CD4-positive, alpha-beta T cell treated with Interleukin-6 at 100 ng/mL for 8 hours (primary cell): ENCODE data around the gene SH3PXD2A.
"Not testable (repeated sequence)": the region's sequence is repeated elsewhere in the genome, so short reads cannot be mapped to it uniquely, and the experiment has no call there.

Experiments
- DNase-seq: peaks from one replicate; pipeline ENCODE4 v3.0.0-alpha.2; 2020; ENCODE audit warnings: mixed read lengths, low spot score

Gene SH3PXD2A

GRCh38 chr10:103747193-103747865 is 108.0 kb downstream of the SH3PXD2A start:
- DNase-seq: no peak

GRCh38 chr10:103746598-103746997 is 108.8 kb downstream of the SH3PXD2A start:
- no peak for DNase-seq

- peak; percentile 61 for DNase-seq
These were observed 109.8 kb downstream of the SH3PXD2A start for GRCh38 chr10:103745341-103746247.

GRCh38 chr10:103742824-103743223 is 112.6 kb downstream of the SH3PXD2A start:
- no peak for DNase-seq

DNA sequence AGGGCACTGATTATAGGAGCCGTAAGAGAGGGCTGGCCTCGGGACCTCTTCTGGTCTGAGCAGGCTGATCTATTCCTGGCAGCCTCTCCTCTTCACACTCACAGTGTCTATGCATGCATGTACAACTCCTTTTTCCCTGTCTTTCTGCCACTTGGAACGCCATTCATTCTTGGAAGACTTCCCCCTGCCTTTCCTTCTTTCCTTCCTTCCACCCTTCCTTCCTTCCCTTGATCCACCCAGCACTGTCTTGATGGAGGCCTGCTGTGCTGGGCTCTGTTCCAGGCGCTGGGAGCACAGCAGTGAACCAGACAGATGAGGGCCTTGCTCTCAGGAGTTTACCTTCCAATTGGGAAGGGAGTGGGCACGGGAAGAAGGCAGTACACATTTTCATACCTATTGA is 114.8 kb downstream of the SH3PXD2A start:
- DNase-seq: no peak

DNA sequence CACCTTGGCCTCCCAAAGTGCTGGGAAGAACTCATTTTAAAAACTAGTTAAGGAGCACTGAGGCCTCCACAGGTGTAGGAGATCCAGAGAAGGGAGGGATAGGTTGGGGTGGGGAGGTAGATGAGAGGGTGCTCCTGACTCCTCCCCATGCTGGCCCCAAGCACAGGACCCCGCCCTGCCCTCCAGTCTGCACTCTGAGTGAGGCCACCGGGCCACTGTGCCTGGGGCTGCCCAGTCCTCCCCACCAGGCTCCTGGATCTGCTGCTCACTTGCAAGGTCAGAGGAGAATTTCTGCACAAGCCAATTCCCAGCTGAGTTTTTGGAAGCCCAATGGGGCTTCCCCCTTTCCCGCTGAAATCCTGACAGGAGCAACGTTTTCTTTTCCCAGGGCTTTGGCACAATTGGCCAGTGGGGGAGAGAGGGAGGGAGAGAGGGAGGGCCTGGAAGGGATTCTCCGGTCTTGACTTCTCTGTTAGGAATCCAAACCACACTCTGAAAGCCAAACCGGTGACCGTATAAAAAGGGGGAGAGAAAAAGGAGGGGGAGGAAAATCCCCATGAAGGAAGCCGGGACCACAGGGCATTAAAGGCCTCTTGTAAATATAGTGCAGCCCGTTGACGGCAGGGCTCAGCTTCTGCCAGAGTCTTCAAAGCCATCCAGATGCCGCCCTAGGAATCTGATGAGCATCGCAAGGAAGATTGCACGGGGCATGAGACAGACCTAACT is 116.2 kb downstream of the SH3PXD2A start:
- no peak for DNase-seq

- DNase-seq: no peak
These were observed 117.5 kb downstream of the SH3PXD2A start for GRCh38 chr10:103737735-103738367.

- DNase-seq: no peak
These were observed 118.6 kb downstream of the SH3PXD2A start for GRCh38 chr10:103736763-103737162.

GRCh38 chr10:103736044-103736443 is 119.3 kb downstream of the SH3PXD2A start:
- DNase-seq: no peak

GRCh38 chr10:103734731-103735130 is 120.6 kb downstream of the SH3PXD2A start:
- DNase-seq: no peak

- no peak for DNase-seq
These were observed 122.3 kb downstream of the SH3PXD2A start for GRCh38 chr10:103733045-103733419.

GRCh38 chr10:103732339-103733044 is 122.9 kb downstream of the SH3PXD2A start:
- no peak for DNase-seq

- DNase-seq: no peak
These were observed 123.6 kb downstream of the SH3PXD2A start for GRCh38 chr10:103731609-103732270.

GRCh38 chr10:103731026-103731425 is 124.3 kb downstream of the SH3PXD2A start:
- DNase-seq: not testable (repeated sequence)

DNA sequence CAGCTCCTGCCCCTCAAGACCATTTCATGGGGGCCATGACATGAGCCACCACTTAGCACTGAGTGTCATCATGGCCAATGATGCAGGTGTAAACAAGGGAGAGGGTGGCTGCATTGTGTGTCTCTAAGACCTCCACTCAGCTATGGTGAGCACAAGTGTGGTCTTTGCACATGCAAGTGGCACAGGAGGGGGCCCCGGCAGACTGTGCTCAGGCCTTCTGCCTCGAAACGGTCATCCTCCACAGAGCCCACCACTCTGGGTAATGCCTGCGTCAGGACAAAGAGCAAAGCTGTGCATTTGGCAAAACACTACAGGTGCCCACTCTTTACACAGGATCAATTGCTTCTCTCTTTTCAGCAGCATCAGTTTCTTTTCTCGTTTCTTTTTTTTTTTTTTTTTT is 125.5 kb downstream of the SH3PXD2A start:
- DNase-seq: no peak

DNA sequence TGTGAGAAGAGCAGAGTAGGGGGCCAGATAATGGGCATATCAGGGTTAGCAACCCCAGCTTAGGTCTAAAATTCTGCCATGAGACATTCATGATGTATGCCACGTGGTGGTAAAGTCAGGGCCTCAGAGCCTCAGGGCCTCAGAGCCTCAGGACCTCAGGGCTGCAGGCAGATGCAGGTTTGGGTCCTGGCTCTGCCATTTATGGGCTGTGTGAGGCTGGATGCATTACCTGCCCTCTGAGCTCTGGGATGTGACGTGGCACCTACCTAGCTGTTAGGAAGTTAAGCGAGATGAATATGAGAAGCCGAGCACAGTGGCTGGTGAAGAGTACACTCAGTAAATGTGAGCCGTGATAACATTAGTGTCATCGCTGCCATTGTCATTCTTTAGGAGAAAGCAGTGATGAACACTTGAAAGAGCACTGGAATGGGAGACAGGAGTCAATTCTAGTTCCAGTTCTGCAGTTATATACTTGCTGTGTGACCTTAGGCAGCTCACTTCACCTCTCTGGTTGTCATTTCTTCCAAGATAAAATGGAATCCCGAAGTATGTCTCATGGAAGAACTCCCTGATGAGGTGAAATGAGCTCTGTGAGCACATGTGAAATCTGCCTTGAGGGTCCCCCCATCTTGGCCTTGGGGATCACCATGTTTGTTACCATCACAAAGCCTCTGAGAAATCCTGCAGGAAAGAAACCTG is 127.2 kb downstream of the SH3PXD2A start:
- DNase-seq: no peak

- DNase-seq: no peak
These were observed 127.8 kb downstream of the SH3PXD2A start for GRCh38 chr10:103727546-103727963.

DNA sequence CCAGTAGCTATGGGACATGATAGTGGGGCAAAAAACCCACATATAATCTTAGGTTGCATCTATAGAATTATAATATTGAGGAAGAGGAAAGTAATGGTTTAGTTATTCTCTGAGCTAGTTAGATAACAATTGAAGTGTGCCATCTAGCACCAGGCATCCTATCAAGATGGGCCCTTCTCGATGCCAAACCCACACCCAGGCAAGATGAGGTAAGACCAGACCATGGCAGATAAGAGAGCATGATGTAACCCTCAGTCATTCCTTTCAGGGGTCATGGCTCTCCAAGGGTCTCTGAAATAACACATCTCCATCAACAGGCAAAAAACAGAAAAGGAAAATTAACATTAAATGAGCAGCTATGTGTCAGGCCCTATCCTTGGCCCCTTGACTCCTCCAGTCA is 128.7 kb downstream of the SH3PXD2A start:
- DNase-seq: no peak

DNA sequence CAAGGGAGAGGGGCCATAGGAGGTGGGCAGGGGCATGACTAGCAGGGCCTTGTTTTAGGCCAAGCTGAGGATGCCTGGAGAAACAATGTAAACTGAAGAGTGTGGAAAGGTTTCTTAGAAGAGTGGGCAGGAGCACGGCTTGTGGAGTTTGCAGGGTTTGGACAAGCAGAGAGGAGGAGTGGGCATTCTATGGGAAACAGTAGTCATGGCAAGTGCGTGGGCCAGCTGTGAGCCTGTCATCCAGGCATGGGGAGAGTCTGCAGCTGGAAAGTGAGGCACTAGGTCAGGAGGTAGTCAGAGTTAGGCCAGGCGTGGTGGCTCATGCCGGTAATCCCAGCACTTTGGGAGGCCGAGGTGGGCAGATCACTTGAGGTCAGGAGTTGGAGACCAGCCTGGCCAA is 130.1 kb downstream of the SH3PXD2A start:
- DNase-seq: no peak

- DNase-seq: no peak
These were observed 130.6 kb downstream of the SH3PXD2A start for GRCh38 chr10:103724771-103725170.
